Islet precursor cell (in vitro differentiated cells): ENCODE results near the gene SLC1A1.

Experiments
- DNase-seq: peaks from one replicate; pipeline ENCODE4 v3.0.0-alpha.2; 2018

Gene SLC1A1

DNA sequence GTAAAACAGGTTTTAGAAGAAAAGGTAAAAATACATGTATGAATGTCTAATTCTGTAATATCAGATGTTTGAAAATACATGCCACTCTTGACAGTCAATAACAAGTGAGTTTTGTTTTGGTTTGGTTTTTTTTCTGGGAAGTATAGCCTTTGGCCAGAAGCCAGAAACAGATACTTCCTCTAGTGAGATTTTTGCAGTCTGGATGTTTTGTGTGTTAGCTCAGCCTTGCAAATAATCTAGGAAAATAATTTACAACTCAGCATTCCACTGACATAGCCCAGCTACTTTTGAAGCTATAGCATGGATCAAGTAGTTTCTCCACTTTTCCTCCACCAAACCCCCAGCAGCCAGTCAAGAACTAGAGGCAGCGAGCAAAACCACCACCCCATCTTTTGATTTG, 56.7 kb downstream of the SLC1A1 start:
- DNase-seq, result no peak

DNA sequence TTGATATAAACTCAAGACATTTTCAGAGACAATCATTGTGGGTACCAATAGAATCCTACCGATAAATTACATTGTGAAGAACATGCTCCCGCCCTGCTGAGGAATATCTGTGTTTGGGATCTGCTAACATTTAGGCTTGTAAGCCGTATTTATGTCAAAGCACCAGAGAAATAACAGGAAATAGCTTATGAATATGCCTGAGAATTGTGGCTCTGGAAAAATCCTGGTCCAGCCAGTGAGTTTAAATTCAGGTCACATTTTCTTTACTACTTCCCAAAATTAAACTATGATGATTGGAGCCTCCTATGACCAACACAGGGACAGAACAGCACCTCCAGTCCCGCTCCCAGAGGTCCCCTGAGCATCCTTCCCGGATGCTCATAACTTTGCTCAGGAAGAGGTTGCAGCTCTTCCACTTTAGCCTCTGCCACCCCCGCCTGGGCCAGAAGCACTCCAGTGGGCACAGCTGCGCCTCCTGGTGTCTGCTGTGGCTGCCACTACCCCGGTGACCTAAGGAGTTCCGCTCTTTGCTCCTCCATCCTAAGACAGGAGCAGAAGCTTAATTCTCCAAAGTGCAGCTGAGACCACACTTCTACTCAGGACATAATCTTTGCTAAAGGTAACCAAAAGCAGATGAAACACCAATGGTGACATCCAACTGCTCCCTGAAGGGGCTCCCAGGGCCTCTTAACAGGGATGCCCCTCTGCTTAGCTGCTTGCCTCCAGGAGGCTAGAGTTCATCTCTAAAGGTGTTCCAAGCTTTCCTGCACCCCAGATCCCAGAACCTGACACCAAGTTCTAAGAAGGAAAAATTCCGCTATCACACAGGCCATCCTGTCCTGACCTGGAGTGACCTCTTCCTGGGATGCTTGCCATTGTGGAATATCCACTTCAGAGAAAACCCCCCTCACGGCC, 58.8 kb downstream of the SLC1A1 start:
- peak; percentile 77 for DNase-seq

DNA sequence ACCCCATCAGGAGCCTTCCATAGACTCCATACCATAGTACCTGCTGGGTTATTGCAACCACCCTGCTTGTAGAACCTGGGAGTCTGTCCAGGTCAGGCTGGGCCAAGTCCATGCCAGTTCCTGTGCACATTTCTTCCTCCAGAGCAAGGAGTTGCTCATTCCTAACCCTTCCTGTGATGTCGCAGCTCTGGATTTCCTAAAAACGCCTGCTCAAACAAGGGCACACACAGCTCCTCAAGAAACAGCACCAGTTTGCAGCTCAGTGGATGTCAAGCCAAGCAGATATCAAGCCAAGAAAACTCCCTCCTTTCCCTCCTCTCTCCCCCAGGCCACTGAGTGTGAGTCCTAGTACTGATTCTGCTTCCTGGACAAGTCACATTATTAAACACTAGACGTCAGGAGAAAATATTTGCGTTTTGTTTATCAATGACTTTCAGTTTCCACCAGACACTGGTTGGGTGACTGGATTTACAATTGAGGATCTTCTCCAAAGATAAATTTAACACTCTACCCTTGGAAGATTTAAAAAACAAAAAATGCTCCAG, 59.6 kb downstream of the SLC1A1 start:
- no peak for DNase-seq

DNA sequence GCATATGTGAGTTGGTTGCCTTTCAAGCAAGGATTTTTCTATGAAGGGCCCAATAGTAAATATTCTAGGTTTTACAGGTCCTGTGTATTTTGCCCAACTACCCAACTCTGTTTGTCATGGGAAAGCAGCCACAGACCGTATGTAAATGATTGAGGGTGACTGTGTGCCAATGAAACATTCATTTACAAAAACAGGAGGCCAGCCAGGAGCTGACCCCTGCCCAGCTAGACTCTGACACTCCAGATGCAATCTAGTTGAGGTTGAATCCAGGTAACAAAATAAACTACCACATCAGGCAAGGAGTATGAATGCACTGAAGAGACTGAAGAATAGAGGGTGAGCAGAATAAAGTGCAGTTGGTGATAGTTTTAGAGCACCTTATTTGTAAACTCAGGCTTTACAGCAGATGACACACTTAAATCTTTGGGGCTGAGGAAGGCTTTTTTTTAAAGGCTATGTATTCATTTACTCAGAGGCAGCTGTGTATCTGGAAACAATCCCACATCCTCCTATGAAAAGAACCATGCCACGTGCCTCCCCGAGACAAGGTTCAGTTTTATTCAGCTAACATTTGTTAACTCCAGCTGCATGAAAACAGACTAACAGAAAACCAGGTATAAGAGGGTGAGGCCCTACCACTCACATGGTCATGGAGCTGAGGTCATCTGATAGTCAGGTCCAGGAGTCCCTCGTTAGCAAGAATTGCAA, 60.7 kb downstream of the SLC1A1 start:
- no peak for DNase-seq

DNA sequence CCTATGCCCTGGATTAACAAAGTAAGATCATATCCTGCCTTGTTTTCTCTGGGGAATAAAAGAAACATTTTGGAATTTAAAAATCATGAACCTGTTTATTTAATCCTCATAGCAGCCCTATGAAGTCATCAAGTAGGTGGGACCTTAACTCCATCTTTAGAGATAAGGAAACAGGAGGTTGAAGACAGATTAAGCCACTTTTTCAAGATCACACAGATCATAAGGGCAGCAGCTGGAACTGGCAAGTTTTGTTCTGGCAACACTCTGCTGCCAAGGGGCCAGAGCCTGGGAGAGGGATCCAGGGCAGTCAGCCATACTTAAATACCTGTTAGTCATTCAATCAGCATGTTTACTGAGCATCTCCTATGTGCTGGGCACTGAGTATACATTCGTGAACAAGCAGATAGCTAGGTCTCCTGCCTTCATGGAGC, 63.7 kb downstream of the SLC1A1 start:
- DNase-seq, result no peak

DNA sequence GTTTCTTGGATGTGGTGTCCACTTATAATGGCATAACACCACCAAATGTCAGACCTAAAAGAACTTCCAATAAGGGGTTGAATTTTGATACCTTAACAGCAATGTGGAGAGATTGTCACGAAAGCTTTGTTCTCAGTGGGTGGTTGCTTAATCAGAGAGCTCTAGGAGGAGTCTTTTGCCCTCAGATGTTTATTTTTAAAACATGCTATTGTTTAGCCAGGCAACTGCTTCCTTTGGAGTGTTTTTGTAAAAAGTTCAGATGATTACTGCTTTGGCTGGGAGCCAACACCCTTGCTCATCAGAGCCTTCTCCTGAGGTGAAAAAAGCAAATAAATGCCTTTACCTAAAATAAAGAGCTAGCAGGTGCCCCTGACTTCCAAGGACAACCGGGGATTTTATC, 65.0 kb downstream of the SLC1A1 start:
- no peak for DNase-seq

DNA sequence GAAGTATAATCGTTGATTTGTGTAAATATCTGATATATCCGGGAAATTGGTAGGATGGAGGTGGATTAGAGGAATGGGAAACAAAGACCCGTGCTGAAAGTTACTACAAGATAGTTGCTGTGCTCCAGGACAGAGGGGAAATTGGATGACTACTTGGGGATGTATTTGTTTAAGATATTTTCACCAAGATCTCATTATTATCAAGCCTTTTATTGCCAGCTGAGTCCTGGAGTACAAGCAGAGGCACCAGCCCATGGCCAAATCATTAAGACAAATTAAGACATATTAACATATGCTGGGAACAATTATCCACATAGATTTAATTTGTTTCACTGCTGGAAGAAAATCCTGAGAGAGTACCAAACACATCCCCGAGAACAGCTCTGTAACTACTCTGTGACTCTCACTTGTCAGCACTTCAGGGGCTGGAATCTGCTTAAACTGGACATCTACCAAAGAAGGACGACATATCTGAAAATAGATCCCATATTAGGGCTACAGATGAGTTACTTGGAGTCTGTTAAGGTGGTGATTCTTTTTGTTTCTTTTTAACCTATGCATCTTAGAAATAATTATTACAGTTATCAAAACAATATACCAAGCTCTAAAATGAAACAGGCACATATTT, 68.2 kb downstream of the SLC1A1 start:
- no peak for DNase-seq

DNA sequence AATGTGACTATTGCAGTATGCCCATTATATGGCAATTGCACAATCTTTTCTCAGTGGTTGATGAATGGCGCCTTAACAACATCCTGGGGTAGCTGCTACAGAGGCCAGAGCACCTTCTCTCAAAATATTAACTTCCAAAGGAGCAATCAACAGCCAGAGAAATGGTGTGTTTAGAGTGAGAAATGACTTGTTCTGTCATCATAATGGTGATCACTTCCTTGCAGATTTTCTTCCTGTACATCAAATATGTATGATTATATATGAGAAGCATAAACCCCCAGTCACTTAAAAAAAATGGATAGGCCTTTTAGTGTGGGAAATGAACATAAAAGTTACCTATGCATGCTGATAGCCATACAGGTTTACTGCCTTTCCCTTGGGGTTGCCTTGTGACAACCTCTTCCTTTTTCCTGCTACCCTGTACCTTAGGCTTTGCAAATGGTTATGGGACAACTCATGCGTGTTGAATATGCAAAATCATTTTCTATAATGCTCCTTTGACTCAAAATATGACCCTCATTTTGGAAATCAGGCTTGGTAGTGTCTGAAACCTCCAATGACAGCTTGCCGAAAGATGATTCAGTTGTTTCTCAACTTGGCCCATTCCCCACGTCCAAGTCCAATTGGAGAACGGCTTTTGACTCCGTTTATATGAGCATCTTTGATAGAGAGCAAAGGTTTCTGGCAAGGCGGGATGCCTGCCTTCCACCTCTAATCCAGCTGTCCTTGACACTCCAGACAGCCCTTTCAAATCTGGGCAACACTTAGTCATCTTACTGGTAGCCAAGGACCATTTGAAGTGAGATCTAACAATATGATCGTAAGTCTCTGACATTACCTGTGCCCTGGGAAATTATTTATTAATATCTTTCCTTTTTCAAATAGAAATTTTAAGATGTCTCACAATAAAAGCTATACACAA, 69.3 kb downstream of the SLC1A1 start:
- DNase-seq, result no peak

DNA sequence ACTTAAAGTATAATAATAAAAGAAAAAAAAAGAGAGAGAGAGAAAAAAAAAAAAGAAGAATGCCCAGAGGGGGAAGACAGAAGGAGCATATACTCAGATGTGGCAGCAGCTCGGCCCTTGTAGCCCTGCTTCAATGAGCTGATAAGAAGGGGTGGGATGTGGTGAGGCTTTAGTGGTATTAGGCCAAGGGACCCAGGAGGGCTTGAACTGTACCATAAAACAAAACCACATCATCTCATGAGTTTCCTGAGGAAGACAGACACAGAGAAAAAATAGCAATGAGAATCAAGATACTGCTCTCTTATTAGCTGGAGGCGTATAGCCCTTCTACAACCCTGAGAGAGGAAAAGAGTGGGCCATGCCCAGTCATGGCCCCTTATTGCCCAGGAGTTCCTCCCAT, 72.8 kb downstream of the SLC1A1 start:
- DNase-seq, result no peak

DNA sequence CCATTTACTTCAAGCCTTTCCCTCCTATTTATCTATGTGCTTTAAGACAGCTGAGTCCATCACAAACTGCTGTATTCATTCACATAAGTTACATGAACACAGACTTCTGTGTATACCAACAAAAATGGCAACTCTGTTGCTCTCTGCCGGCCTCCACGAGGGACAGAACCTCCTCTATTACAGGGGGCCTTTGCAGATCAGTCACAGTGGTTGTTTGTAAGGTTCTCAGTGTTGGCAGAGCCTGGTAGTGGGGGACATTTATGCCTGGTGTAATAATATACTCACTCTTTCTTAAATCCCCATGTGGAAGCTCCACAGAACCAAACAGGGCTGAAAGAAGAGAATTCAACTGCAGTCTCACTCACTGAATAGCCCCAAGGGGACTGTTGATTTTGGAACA, 76.5 kb downstream of the SLC1A1 start:
- no peak for DNase-seq

DNA sequence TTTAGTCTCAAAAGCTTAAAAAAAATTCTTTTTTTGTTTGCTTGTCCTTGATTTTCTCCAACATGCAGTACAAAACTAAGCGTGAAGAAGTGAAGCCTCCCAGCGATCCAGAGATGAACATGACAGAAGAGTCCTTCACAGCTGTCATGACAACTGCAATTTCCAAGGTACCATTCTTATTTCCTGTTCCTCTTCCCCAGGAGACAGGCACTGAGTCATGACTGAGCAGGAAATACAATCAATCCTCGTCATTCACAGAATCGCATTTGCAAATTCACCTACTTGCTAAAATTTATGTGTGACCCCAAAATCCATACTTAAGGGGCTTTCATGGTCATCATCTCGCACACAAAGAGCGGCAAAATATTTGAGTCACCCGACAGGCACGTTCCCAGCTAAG, 77.3 kb downstream of the SLC1A1 start:
- DNase-seq, result no peak

DNA sequence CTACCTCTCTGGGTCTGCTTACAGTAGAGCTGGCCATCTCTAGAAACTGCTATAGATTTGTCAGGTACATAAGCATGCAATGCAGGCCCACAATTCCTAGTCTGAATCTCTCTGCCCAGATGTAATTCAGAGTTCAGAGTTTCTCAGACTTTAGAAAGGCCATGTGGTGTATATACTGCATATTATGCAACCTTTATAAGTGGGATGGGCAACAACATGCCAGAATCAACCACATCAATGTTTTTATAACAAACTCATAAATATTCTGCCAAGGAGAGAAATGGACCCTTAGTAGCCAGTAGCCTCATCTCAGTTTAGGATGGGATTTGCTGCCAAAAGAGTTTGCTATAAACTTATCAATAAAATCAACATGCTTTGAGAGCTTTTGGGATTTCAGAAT, 78.8 kb downstream of the SLC1A1 start:
- DNase-seq, result no peak

DNA sequence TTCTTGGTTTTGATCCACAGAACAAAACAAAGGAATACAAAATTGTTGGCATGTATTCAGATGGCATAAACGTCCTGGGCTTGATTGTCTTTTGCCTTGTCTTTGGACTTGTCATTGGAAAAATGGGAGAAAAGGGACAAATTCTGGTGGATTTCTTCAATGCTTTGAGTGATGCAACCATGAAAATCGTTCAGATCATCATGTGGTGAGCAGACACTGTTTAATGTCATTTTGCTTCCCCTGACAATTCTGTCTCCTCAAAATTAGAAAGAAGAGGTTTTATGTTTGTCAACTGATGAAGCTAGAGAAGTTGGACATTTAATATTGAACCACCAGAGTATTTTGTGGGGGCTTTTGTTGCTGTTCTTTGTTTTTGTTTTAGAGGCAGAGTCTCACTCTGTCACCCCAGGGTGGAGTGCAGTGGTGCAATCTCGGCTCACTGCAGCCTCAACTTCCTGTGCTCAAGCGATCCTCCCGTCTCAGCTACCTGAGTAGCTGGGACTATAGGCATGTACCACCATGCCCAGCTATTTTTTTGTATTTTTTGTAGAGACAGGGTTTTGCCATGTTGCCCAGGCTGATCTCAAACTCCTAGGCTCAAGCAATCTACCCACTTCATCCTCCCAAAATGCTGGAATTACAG, 82.0 kb downstream of the SLC1A1 start:
- DNase-seq, result no peak

DNA sequence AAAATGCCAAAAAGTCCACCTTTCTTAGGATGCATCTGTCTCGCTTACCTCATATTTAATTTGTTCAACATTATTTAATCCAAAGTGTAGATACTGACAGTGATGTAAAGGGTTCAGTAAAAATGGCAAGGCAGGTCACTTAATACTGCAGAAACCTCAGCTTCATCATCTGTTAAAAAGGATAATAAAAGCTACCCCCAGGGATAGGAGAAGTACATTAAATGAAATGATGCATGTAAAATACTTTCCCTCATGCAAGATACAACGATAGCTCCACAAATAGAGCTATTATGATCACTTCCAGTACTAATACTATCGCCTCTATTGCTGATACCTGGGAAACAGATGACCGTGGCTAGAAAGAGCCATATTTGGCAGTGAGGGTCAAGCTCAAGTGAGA, 82.9 kb downstream of the SLC1A1 start:
- no peak for DNase-seq

DNA sequence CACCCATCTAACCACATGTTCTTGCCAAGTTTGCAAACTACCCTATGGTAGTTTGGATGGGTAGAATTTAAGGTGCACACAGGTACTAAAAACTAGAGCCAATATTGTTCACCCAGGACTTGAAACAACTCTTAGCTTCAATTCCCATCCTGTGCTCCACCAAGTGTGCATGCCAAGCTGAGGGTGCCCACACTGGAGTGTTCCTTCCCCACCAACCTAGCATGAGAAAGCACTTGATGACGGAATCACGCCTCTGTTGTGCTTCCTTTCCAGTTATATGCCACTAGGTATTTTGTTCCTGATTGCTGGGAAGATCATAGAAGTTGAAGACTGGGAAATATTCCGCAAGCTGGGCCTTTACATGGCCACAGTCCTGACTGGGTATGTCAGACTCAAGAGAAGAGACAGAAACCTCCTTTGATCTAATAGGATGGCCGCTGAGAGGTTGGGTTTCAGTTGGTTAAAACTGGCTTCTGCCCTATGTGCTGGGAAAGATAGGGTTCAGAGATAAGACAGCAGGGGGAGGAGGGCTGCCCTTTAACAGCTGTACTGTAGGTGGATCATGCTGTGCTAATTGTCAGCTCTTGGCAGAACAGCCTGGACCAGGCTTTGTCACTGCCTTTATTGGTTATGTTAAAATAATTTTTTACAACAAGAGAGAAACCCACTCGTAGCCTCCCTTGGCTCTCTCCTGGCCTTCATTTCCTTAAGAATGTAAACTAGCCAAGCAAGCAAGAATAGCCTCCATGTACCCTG, 83.5 kb downstream of the SLC1A1 start:
- DNase-seq, result no peak

DNA sequence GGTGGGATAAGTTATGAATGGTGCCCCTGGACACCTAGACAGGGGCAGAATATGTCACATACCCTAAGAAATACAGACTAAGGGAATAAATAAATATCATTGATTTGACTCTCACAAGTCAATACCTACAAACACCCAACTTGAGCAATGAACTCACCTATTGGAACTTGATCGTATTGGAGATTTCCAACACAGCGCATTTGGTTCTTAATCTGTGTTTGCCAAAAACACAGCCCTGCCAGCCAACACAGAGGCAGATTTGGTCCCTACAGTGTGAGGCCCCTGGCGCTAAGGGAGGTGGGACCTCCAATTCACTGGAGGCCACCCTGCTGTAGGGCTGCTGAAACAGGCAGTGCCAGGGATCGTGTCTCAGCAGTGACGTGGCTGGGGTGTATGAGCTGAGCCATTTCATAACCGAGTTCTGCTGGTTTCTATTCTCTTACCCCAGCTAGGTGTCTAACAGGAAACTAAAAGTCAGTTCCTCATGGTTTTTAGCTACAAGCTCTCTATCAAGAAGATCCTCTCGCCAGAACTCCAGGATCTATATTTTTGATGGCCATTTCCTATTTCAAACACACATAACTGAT, 84.5 kb downstream of the SLC1A1 start:
- DNase-seq, result no peak

DNA sequence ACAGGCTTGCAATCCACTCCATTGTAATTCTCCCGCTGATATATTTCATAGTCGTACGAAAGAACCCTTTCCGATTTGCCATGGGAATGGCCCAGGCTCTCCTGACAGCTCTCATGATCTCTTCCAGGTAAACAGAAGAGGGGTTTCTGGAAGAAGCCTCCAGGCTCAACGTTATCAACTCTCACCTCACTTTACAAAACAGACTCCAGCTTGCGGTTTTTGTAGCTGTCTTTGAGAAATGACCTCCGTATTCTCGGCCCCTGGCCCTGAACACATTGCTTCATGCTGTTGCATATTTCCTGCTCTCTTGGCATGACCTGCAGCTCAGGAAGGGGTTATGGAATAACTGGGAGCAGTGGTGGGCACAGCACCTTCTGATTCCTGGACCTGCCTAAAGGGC, 85.7 kb downstream of the SLC1A1 start:
- peak; percentile 62 for DNase-seq

DNA sequence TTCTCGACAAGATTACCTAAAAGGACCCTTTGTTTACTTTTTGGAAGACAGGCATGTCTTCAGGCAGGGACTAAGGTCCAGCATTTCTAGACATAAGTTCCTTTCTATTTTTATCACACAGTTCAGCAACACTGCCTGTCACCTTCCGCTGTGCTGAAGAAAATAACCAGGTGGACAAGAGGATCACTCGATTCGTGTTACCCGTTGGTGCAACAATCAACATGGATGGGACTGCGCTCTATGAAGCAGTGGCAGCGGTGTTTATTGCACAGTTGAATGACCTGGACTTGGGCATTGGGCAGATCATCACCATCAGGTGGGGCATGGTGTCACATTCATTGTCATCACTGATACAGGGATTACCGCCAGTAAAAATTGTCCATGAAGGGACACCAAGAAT, 86.2 kb downstream of the SLC1A1 start:
- DNase-seq, result no peak

DNA sequence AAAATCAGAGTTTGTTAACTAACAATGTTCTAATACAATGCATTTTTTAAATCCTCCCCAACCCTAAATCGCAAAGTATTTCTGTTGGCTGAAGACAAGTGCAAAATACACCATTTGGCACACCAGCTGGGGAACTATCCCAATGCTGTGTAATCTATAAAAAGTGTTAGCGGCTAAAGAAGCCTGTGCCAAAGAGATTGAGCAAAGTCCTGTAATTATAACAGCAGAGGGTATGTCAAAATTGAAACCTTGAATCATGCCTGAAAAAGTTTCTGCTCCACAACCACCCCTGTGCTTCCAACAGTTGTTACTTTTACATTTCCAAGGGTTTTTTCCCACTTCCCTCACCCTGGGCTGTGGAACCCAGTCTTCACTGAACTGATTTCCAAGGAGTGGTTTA, 88.7 kb downstream of the SLC1A1 start:
- no peak for DNase-seq

DNA sequence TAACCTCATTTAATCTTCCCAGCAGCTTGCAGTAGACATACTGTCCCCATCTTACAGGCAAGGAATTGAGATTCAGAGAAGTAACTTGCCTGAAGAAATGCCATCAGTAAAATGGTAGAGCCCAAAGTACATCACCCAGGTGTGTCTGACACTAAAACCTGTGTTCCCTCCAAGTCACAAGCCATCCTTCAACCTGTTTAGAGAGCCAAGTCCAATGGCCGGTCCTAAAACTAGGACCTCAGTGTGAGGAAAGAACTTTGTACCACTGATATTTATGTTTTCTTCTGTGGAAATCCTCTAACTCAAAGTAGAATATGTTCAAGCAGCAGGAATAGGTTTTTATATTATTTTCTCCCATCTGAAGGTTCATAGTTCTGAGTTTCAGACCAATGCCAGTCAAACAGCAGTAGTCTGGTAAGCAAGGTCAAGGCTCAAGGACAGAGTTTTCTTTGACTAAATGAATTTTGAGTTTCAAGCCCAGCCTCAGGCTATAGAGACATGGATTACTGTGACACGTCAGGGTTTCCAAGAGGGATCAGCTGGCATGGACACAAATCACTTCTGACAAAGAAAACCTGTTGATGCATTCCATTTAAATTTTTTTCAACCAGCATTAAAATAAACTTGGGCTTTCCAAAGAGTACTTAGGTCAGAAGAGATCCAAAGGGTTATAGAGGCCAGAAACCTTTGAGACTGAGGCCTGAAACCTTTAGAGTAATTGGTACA, 90.9 kb downstream of the SLC1A1 start:
- no peak for DNase-seq
